Gastroesophageal sphincter (tissue), 4 donors: ENCODE results near the gene LRFN2. TPM values are rescaled to one million over a fixed set of nuclear protein-coding genes. Genes with fewer than 3 reads are reported as not detected.

Source experiments
- ATAC-seq: fragments of 150-250 bp; one replicate; pipeline ENCODE4 v1.9.1; 2016; ENCODE audit warnings: mild to moderate bottlenecking, moderate library complexity
- H3K27ac ChIP-seq, 4 donors: fragments of 200-600 bp; sonication (generic) in 3 of 4; 1 replicate in 3 of 4; 2 replicates in 1 of 4; pipeline ENCODE4 v1.5.1; 2016 to 2019
- H3K27me3 ChIP-seq: fragments of 200-600 bp; sonication (generic); one replicate; pipeline ENCODE4 v1.5.1; 2019
- H3K36me3 ChIP-seq, 2 donors: fragments of 200-600 bp; sonication (generic); one replicate each; pipeline ENCODE4 v1.5.1; 2019; ENCODE audit warnings: control low read depth in 1 of 2
- H3K4me1 ChIP-seq, 3 donors: fragments of 200-600 bp; sonication (generic); 1 replicate in 2 of 3; 2 replicates in 1 of 3; pipeline ENCODE4 v1.5.1; 2016 to 2019; ENCODE audit warnings: control low read depth in 2 of 3
- H3K4me3 ChIP-seq, 2 donors: fragments of 200-600 bp; sonication (generic); one replicate each; pipeline ENCODE4 v1.5.1; 2019; ENCODE audit warnings: mild to moderate bottlenecking in 1 of 2, moderate library complexity in 1 of 2
- H3K9me3 ChIP-seq, 3 donors: fragments of 200-600 bp; sonication (generic); one replicate each; pipeline ENCODE4 v1.5.1; 2017 to 2019; ENCODE audit warnings: control low read depth in 2 of 3
- CTCF ChIP-seq, 4 experiments: fragments of 200-600 bp in 2 of 4; fragments of 450-650 bp in 2 of 4; sonication (generic) in 1 of 4; IDR thresholded peaks; one replicate each; pipeline ENCODE4 v1.5.1; 2017 to 2019; ENCODE audit warnings: antibody characterized with exemption in 4 of 4, mild to moderate bottlenecking in 2 of 4, moderate library complexity in 2 of 4
- EP300 ChIP-seq: sonication (generic); formaldehyde crosslinking; IDR thresholded peaks from one replicate; pipeline ENCODE4 v1.6.1; 2017; ENCODE audit warnings: antibody characterized with exemption, mild to moderate bottlenecking
- POLR2A ChIP-seq, 2 donors: fragments of 450-650 bp; IDR thresholded peaks; one replicate each; pipeline ENCODE4 v1.6.1; 2017; ENCODE audit warnings: antibody characterized with exemption in 2 of 2, mild to moderate bottlenecking in 2 of 2, moderate library complexity in 1 of 2
- POLR2AphosphoS5 ChIP-seq: sonication (generic); formaldehyde crosslinking; IDR thresholded peaks from one replicate; pipeline ENCODE4 v1.6.1; 2017; ENCODE audit warnings: antibody characterized with exemption
- WGBS, 2 donors: methylation state at CpG; one replicate each; pipeline ENCODE4 v1.1.5; 2018; ENCODE audit warnings: low coverage in 1 of 2; 5-methylcytosine and 5-hydroxymethylcytosine counted together
- total RNA-seq, 4 donors: library from RNA; depleted of rRNA; stranded (reverse); fragments of >200 nt; gene quantifications; one replicate each; pipeline ENCODE4 v1.1.0, GENCODE V29; 2016

Gene LRFN2
- total RNA-seq, 4 donors from 2014 or later: 0.13 TPM; not detected in 3

- no peak for TF ChIP-seq POLR2A (IDR thresholded peaks at IDR 0.05)
- TF ChIP-seq EP300: no peak
- no peak for TF ChIP-seq POLR2AphosphoS5
- no peak for TF ChIP-seq CTCF (IDR thresholded peaks at IDR 0.05)
- peaks cover 0 to 25% (median 10%) of the 10 kb centered on the region in 3 donors for H3K4me1 ChIP-seq
- no peak overlapping the region for H3K27ac ChIP-seq
- 30 to 71% methylated on average over 2 to 8 of the region's 11 CpGs for WGBS, 2 donors
- peaks cover 0 to 2% (median 0%) of the 10 kb centered on the region in 3 donors for H3K9me3 ChIP-seq
- peaks cover 76% of the 10 kb centered on the region for H3K27me3 ChIP-seq
- ATAC-seq: no peak
- H3K36me3 ChIP-seq: no peaks in the 10 kb centered on the region
- no peak overlapping the region for H3K4me3 ChIP-seq
Observed at GRCh38 chr6:40585651-40586269, 1.4 kb downstream of the LRFN2 start.

- ATAC-seq: no peak
- no peak overlapping the region for H3K4me3 ChIP-seq
- TF ChIP-seq POLR2AphosphoS5: no peak
- peaks cover 71% of the 10 kb centered on the region for H3K27me3 ChIP-seq
- 50 to 80% methylated on average over 2 to 3 of the region's 4 CpGs for WGBS, 2 donors
- no peaks in the 10 kb centered on the region for H3K36me3 ChIP-seq
- no peaks in the 10 kb centered on the region for H3K9me3 ChIP-seq
- H3K27ac ChIP-seq: no peak overlapping the region
- H3K4me1 ChIP-seq: peaks cover 0 to 25% (median 10%) of the 10 kb centered on the region in 3 donors
Observed at GRCh38 chr6:40585223-40585622, 1.9 kb downstream of the LRFN2 start.

- Histone ChIP-seq H3K9me3 (no peaks in the 10 kb centered on the region), H3K4me1 (peaks cover 0 to 25% (median 10%) of the 10 kb centered on the region in 3 donors), H3K27ac (no peak overlapping the region), H3K27me3 (peaks cover 66% of the 10 kb centered on the region), H3K36me3 (no peaks in the 10 kb centered on the region), H3K4me3 (no peak overlapping the region)
- 29 to 33% methylated on average over 1 of the region's 2 CpGs for WGBS, 2 donors
- no peak for ATAC-seq
- no peak for TF ChIP-seq CTCF (IDR thresholded peaks at IDR 0.05)
- no peak for TF ChIP-seq POLR2A (IDR thresholded peaks at IDR 0.05)
- no peak for TF ChIP-seq EP300
Observed at GRCh38 chr6:40584741-40585140, 2.4 kb downstream of the LRFN2 start.

GRCh38 chr6:40583709-40584108 lies 3.5 kb downstream of the LRFN2 start:
- Histone ChIP-seq H3K4me3 (no peak overlapping the region), H3K36me3 (no peaks in the 10 kb centered on the region), H3K27me3 (peaks cover 58% of the 10 kb centered on the region), H3K9me3 (no peaks in the 10 kb centered on the region), H3K27ac (no peak overlapping the region), H3K4me1 (peaks cover 0 to 25% (median 10%) of the 10 kb centered on the region in 3 donors)
- TF ChIP-seq EP300 (no peak), POLR2AphosphoS5 (no peak), POLR2A (IDR thresholded peaks at IDR 0.05) (no peak)
- ATAC-seq: no peak
- 60% methylated on average over 1 of the region's 3 CpGs; no CpG with 5 or more reads in 1 of the 2 donors for WGBS, 2 donors

- H3K9me3 ChIP-seq: no peaks in the 10 kb centered on the region
- WGBS, 2 donors: 87 to 95% methylated on average over 3 of the region's 3 CpGs
Observed at GRCh38 chr6:40582892-40583291, 4.3 kb downstream of the LRFN2 start.

More at GRCh38 chr6:40582892-40583291, 4.3 kb downstream of the LRFN2 start:
- Histone ChIP-seq H3K36me3 (no peaks in the 10 kb centered on the region), H3K4me3 (no peak overlapping the region), H3K27me3 (peaks cover 53% of the 10 kb centered on the region), H3K27ac (no peak overlapping the region), H3K4me1 (peaks cover 0 to 20% (median 9%) of the 10 kb centered on the region in 3 donors)
- no peak for ATAC-seq
- TF ChIP-seq CTCF (IDR thresholded peaks at IDR 0.05): no peak
- no peak for TF ChIP-seq POLR2A (IDR thresholded peaks at IDR 0.05)
- no peak for TF ChIP-seq EP300
- TF ChIP-seq POLR2AphosphoS5: no peak
